ENCODE measurements around the gene MRI1.

DNA sequence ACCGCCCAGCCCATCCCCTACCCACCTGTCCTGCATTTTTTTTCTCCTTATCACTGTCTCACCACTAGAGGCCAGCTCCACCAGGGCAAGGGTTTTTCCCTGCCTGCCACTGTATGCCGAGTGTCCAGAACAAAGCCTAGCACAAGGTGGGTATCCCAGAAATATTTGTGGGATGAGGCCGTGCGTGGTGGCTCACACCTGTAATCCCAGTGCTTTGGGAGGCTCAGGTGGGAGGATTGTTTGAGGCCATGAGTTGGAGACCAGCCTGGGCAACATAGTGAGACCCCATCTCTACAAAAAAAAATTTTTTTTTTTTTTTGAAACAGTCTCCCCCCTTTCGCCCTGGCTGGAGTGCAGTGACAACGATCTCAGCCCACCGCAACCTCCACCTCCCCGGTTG is 2.9 kb upstream of the MRI1 start:
- TF ChIP-seq CTCF (IDR thresholded peaks at IDR 0.05 in 4 of 5, conservative IDR thresholded peaks at IDR 0.05 in 1 of 5) (no peak), POLR2A (IDR thresholded peaks at IDR 0.05) (no peak)
